ENCODE data around the gene CSGALNACT2.

Gene CSGALNACT2

GRCh38 chr10:43106256-43107091 lies 31.8 kb upstream of the CSGALNACT2 start:
- no peak for ATAC-seq (ENCODE audit: insufficient read depth, low read depth)
- H3K36me3 ChIP-seq (ENCODE audit: insufficient read depth, low read length), result no peaks in the 10 kb centered on the region
- no peaks in the 10 kb centered on the region for H3K9me3 ChIP-seq (ENCODE audit: insufficient read depth, low read length, severe bottlenecking)
- no peak overlapping the region for H2AFZ ChIP-seq (ENCODE audit: low read depth, low read length)
- no peak for TF ChIP-seq EZH2 (IDR thresholded peaks at IDR 0.05; ENCODE audit: borderline replicate concordance, low read depth, low read length, severe bottlenecking)
- TF ChIP-seq, protein P1, sequence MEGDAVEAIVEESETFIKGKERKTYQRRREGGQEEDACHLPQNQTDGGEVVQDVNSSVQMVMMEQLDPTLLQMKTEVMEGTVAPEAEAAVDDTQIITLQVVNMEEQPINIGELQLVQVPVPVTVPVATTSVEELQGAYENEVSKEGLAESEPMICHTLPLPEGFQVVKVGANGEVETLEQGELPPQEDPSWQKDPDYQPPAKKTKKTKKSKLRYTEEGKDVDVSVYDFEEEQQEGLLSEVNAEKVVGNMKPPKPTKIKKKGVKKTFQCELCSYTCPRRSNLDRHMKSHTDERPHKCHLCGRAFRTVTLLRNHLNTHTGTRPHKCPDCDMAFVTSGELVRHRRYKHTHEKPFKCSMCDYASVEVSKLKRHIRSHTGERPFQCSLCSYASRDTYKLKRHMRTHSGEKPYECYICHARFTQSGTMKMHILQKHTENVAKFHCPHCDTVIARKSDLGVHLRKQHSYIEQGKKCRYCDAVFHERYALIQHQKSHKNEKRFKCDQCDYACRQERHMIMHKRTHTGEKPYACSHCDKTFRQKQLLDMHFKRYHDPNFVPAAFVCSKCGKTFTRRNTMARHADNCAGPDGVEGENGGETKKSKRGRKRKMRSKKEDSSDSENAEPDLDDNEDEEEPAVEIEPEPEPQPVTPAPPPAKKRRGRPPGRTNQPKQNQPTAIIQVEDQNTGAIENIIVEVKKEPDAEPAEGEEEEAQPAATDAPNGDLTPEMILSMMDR (IDR thresholded peaks at IDR 0.05; ENCODE audit: borderline replicate concordance, extremely low read depth, low read length, poor library complexity, severe bottlenecking), result no peak
- H3K4me3 ChIP-seq (ENCODE audit: low read depth in 1 of 2, low read length in 2 of 2), result no peak overlapping the region
- no peak overlapping the region for H3K4me2 ChIP-seq (ENCODE audit: insufficient read depth, low read length)
- H4K20me1 ChIP-seq (ENCODE audit: insufficient read depth, low read length), result no peaks in the 10 kb centered on the region
- no peak overlapping the region for H3K9ac ChIP-seq (ENCODE audit: low read depth, low read length)
- DNase-seq, result no peak
- no peak overlapping the region for H3K27ac ChIP-seq (ENCODE audit: low read length)
- peaks cover 8% of the 10 kb centered on the region for H3K4me1 ChIP-seq (ENCODE audit: insufficient read depth, low read length)
- H3K27me3 ChIP-seq (ENCODE audit: insufficient read depth, low read length, poor library complexity), result no peaks in the 10 kb centered on the region
- no peaks in the 10 kb centered on the region for H3K79me2 ChIP-seq (ENCODE audit: insufficient read depth, low read length)

GRCh38 chr10:43108951-43109350 lies 29.3 kb upstream of the CSGALNACT2 start:
- Histone ChIP-seq H3K9me3 (ENCODE audit: insufficient read depth, low read length, severe bottlenecking) (no peaks in the 10 kb centered on the region), H3K27ac (ENCODE audit: low read length) (no peak overlapping the region), H3K4me3 (ENCODE audit: low read depth in 1 of 2, low read length in 2 of 2) (no peak overlapping the region), H3K36me3 (ENCODE audit: insufficient read depth, low read length) (no peaks in the 10 kb centered on the region), H3K27me3 (ENCODE audit: insufficient read depth, low read length, poor library complexity) (no peaks in the 10 kb centered on the region), H4K20me1 (ENCODE audit: insufficient read depth, low read length) (no peaks in the 10 kb centered on the region), H3K4me2 (ENCODE audit: insufficient read depth, low read length) (no peak overlapping the region), H3K9ac (ENCODE audit: low read depth, low read length) (no peak overlapping the region), H2AFZ (ENCODE audit: low read depth, low read length) (no peak overlapping the region), H3K4me1 (ENCODE audit: insufficient read depth, low read length) (peaks cover 8% of the 10 kb centered on the region), H3K79me2 (ENCODE audit: insufficient read depth, low read length) (no peaks in the 10 kb centered on the region)
- TF ChIP-seq, protein P1 (IDR thresholded peaks at IDR 0.05; ENCODE audit: borderline replicate concordance, extremely low read depth, low read length, poor library complexity, severe bottlenecking), result no peak
- TF ChIP-seq EZH2 (IDR thresholded peaks at IDR 0.05; ENCODE audit: borderline replicate concordance, low read depth, low read length, severe bottlenecking), result no peak
- DNase-seq (no peak), ATAC-seq (ENCODE audit: insufficient read depth, low read depth) (no peak)

- H3K9me3 ChIP-seq (ENCODE audit: insufficient read depth, low read length, severe bottlenecking), result no peaks in the 10 kb centered on the region
- H4K20me1 ChIP-seq (ENCODE audit: insufficient read depth, low read length), result peaks cover 4% of the 10 kb centered on the region; the same call in 1 of the 2 replicates
- H3K27me3 ChIP-seq (ENCODE audit: insufficient read depth, low read length, poor library complexity), result no peaks in the 10 kb centered on the region
- no peaks in the 10 kb centered on the region for H3K79me2 ChIP-seq (ENCODE audit: insufficient read depth, low read length)
- no peak for ATAC-seq (ENCODE audit: insufficient read depth, low read depth)
- no peaks in the 10 kb centered on the region for H3K36me3 ChIP-seq (ENCODE audit: insufficient read depth, low read length)
- H3K4me3 ChIP-seq (ENCODE audit: low read depth in 1 of 2, low read length in 2 of 2), result no peak overlapping the region
- no peak overlapping the region for H3K27ac ChIP-seq (ENCODE audit: low read length)
- no peak overlapping the region for H2AFZ ChIP-seq (ENCODE audit: low read depth, low read length)
- no peak for DNase-seq
- H3K4me2 ChIP-seq (ENCODE audit: insufficient read depth, low read length), result no peak overlapping the region
- no peak for TF ChIP-seq EZH2 (IDR thresholded peaks at IDR 0.05; ENCODE audit: borderline replicate concordance, low read depth, low read length, severe bottlenecking)
- TF ChIP-seq, protein P1 (IDR thresholded peaks at IDR 0.05; ENCODE audit: borderline replicate concordance, extremely low read depth, low read length, poor library complexity, severe bottlenecking), result no peak
- H3K4me1 ChIP-seq (ENCODE audit: insufficient read depth, low read length), result peaks cover 8% of the 10 kb centered on the region
- H3K9ac ChIP-seq (ENCODE audit: low read depth, low read length), result no peak overlapping the region
These were observed 28.5 kb upstream of the CSGALNACT2 start for GRCh38 chr10:43109671-43110249.

Measured in DND-41 (cell line).